Neural cell (in vitro differentiated cells): ENCODE data around the gene ETNK1. TPM values are rescaled to one million over a fixed set of nuclear protein-coding genes. Genes with fewer than 3 reads are reported as not detected.

Experiments
- H2AFZ ChIP-seq: fragments of 200-600, 300-800 bp; sonication (generic), shearing (Covaris generic); 2 replicates; pipeline ENCODE4 v1.6.0; 2014; ENCODE audit warnings: low read depth, mild to moderate bottlenecking, antibody characterized with exemption, low read length, moderate library complexity
- H3F3A ChIP-seq: fragments of 200-600 bp; shearing (Covaris generic); 2 replicates; pipeline ENCODE4 v1.6.1; 2016; ENCODE audit warnings: mild to moderate bottlenecking, moderate library complexity, mixed read lengths, antibody characterized with exemption, low read length; ENCODE audit not compliant: insufficient read depth, poor library complexity, severe bottlenecking
- H3K27ac ChIP-seq: fragments of 200-600, 300-800 bp; sonication (generic), shearing (Covaris generic); 2 replicates; pipeline ENCODE4 v1.5.1; 2014; ENCODE audit warnings: mild to moderate bottlenecking, low read length, moderate library complexity
- H3K27me3 ChIP-seq: fragments of 300-800, 200-600 bp; sonication (generic), shearing (Covaris generic); 2 replicates; pipeline ENCODE4 v1.6.0; 2014; ENCODE audit warnings: mild to moderate bottlenecking, low read depth, low read length, moderate library complexity; ENCODE audit not compliant: insufficient read depth
- H3K36me3 ChIP-seq: fragments of 300-800, 200-600 bp; sonication (generic), shearing (Covaris generic); 2 replicates; pipeline ENCODE4 v1.5.1; 2014; ENCODE audit warnings: mild to moderate bottlenecking, antibody characterized with exemption, low read length, moderate library complexity; ENCODE audit not compliant: insufficient read depth
- H3K4me2 ChIP-seq: fragments of 300-800, 200-600 bp; sonication (generic), shearing (Covaris generic); 2 replicates; pipeline ENCODE4 v1.6.0; 2014; ENCODE audit warnings: mild to moderate bottlenecking, low read length
- H3K4me3 ChIP-seq: fragments of 300-800, 200-600 bp; sonication (generic), shearing (Covaris generic); 2 replicates; pipeline ENCODE4 v1.5.1; 2014; ENCODE audit warnings: mild to moderate bottlenecking, low read length, moderate library complexity
- H3K79me2 ChIP-seq: fragments of 200-600 bp; shearing (Covaris generic); replicated peaks from 2 replicates; pipeline ENCODE4 v1.6.0; 2014; ENCODE audit warnings: mild to moderate bottlenecking, low read length, moderate library complexity; ENCODE audit not compliant: insufficient read depth
- H3K9ac ChIP-seq: fragments of 300-800, 200-600 bp; sonication (generic), shearing (Covaris generic); 2 replicates; pipeline ENCODE4 v1.6.1; 2016; ENCODE audit warnings: mild to moderate bottlenecking, low read length, mixed read lengths
- H3K9me2 ChIP-seq: fragments of 200-600 bp; shearing (Covaris generic); 2 replicates; pipeline ENCODE4 v1.6.1; 2016; ENCODE audit warnings: mild to moderate bottlenecking, low read length, mixed read lengths; ENCODE audit not compliant: insufficient read depth
- H3K9me3 ChIP-seq: fragments of 200-600, 300-800 bp; sonication (generic), shearing (Covaris generic); 2 replicates; pipeline ENCODE4 v1.6.1; 2016; ENCODE audit warnings: mild to moderate bottlenecking, mixed run types, low read length, moderate library complexity, mixed read lengths
- H4K20me1 ChIP-seq: fragments of 200-600 bp; shearing (Covaris generic); 2 replicates; pipeline ENCODE4 v1.6.1; 2016; ENCODE audit warnings: mild to moderate bottlenecking, mixed run types; ENCODE audit not compliant: insufficient read depth
- EP300 ChIP-seq: fragments of 450-650 bp; conservative IDR thresholded peaks from 2 replicates; pipeline ENCODE4 v1.6.1; 2014; ENCODE audit warnings: antibody characterized with exemption, mild to moderate bottlenecking, moderate library complexity; ENCODE audit not compliant: poor library complexity, severe bottlenecking
- EZH2 ChIP-seq: fragments of 200-600, 300-800 bp; shearing (Covaris generic), sonication (generic); IDR thresholded peaks from 2 replicates; pipeline ENCODE4 v1.6.1; 2014; ENCODE audit warnings: antibody characterized with exemption, low read length, borderline replicate concordance, mild to moderate bottlenecking; ENCODE audit not compliant: insufficient read depth, poor library complexity, severe bottlenecking
- MXI1 ChIP-seq: fragments of 450-650 bp; conservative IDR thresholded peaks from 2 replicates; pipeline ENCODE4 v1.6.1; 2014; ENCODE audit warnings: antibody characterized with exemption, mild to moderate bottlenecking; ENCODE audit not compliant: poor library complexity, severe bottlenecking
- POLR2AphosphoS5 ChIP-seq: IDR thresholded peaks from 2 replicates; pipeline ENCODE4 v1.6.1; 2012
- RAD21 ChIP-seq: fragments of 450-650 bp; conservative IDR thresholded peaks from 2 replicates; pipeline ENCODE4 v1.6.1; 2014; ENCODE audit warnings: antibody characterized with exemption, mild to moderate bottlenecking, moderate library complexity
- REST ChIP-seq: IDR thresholded peaks from 2 replicates; pipeline ENCODE4 v1.6.1; 2012; ENCODE audit warnings: borderline replicate concordance
- SMC3 ChIP-seq: fragments of 450-650 bp; conservative IDR thresholded peaks from 2 replicates; pipeline ENCODE4 v1.6.1; 2014; ENCODE audit warnings: antibody characterized with exemption, mild to moderate bottlenecking, moderate library complexity; ENCODE audit not compliant: poor library complexity
- TAF1 ChIP-seq: IDR thresholded peaks from 2 replicates; pipeline ENCODE4 v1.6.1; 2012; ENCODE audit warnings: low read depth
- polyA plus RNA-seq: library from polyadenylated mRNA; depleted of rRNA; stranded (reverse); fragments of >200 nt; gene quantifications from 2 replicates; pipeline ENCODE4 v1.2.3, GENCODE V29; 2014
- TF ChIP-seq, protein P1 (sequence below): fragments of 450-650 bp; IDR thresholded peaks from 2 replicates; pipeline ENCODE4 v1.5.1; 2014; ENCODE audit warnings: antibody characterized with exemption, mild to moderate bottlenecking, moderate library complexity; ENCODE audit not compliant: poor library complexity, severe bottlenecking

Gene ETNK1
- polyA plus RNA-seq, 1 donor from 2014 or later = 78.5 TPM

DNA sequence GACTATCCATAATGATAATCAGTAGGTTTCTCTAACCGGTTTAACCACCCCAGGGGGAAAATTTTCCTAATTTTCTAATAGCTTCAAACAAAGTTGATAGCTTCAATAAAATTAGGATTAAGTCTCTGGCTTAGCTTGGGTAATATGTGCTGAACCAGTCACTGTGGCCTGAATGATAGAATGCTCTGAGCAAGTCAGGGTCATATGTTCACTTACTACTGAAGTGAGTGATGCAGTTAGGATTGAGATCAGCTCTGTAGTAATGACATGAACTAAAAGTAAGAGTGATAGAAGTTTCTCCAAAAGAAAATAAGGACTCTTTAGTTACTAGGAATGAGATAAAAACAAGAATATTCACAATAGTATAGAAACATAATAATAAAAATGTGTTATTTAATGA lies 32.6 kb downstream of the ETNK1 start:
- no peak overlapping the region for H3K4me3 ChIP-seq
- H3K27ac ChIP-seq = no peak overlapping the region
- no peaks in the 10 kb centered on the region for H3K9me2 ChIP-seq
- TF ChIP-seq RAD21 (no peak), MXI1 (no peak), REST (no peak), EZH2 (no peak), EP300 (no peak), TAF1 (no peak), POLR2AphosphoS5 (no peak)
- TF ChIP-seq, protein P1, sequence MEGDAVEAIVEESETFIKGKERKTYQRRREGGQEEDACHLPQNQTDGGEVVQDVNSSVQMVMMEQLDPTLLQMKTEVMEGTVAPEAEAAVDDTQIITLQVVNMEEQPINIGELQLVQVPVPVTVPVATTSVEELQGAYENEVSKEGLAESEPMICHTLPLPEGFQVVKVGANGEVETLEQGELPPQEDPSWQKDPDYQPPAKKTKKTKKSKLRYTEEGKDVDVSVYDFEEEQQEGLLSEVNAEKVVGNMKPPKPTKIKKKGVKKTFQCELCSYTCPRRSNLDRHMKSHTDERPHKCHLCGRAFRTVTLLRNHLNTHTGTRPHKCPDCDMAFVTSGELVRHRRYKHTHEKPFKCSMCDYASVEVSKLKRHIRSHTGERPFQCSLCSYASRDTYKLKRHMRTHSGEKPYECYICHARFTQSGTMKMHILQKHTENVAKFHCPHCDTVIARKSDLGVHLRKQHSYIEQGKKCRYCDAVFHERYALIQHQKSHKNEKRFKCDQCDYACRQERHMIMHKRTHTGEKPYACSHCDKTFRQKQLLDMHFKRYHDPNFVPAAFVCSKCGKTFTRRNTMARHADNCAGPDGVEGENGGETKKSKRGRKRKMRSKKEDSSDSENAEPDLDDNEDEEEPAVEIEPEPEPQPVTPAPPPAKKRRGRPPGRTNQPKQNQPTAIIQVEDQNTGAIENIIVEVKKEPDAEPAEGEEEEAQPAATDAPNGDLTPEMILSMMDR = no peak
- H3F3A ChIP-seq = no peaks in the 10 kb centered on the region
- no peak overlapping the region for H3K4me2 ChIP-seq
- H4K20me1 ChIP-seq = no peaks in the 10 kb centered on the region
- H3K27me3 ChIP-seq = no peaks in the 10 kb centered on the region
- H3K36me3 ChIP-seq = peaks cover 1% of the 10 kb centered on the region
- no peak overlapping the region for H3K9ac ChIP-seq
- no peaks in the 10 kb centered on the region for H3K9me3 ChIP-seq
- H3K79me2 ChIP-seq = peaks cover 22% of the 10 kb centered on the region
- no peak overlapping the region for H2AFZ ChIP-seq

DNA sequence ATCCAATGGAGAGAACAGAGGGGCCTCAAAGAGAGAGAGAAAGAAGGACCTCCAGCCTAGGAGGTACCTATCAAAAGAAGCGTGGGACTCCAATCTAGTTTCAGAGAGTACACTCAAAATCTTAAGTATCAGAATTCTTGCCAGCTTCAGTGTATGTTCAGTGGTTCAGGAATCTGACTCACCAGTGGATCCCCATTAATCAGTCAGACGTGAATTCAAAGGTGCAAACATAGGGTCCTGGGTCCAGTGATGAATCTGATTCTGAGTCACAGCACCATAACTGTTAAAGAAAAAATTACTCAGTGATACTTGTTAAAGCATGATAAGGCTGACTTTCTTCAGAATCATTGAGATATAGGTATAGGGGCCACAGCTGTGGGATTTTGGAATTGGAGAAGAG lies 33.2 kb downstream of the ETNK1 start:
- TF ChIP-seq EZH2 = no peak
- no peak for TF ChIP-seq MXI1
- TF ChIP-seq RAD21 = no peak
- no peak for TF ChIP-seq POLR2AphosphoS5
- TF ChIP-seq TAF1 = no peak
- TF ChIP-seq REST = no peak
- no peak for TF ChIP-seq EP300
- TF ChIP-seq, protein P1 = no peak
- TF ChIP-seq SMC3 = no peak

More for the DNA sequence above, 33.2 kb downstream of the ETNK1 start:
- Histone ChIP-seq H3K36me3 (no peaks in the 10 kb centered on the region), H3K9me3 (no peaks in the 10 kb centered on the region), H3K9ac (no peak overlapping the region), H3F3A (no peaks in the 10 kb centered on the region), H4K20me1 (no peaks in the 10 kb centered on the region), H3K4me3 (no peak overlapping the region), H2AFZ (no peak overlapping the region), H3K27ac (no peak overlapping the region), H3K4me2 (no peak overlapping the region), H3K27me3 (no peaks in the 10 kb centered on the region), H3K79me2 (peaks cover 16% of the 10 kb centered on the region), H3K9me2 (no peaks in the 10 kb centered on the region)
